ENCODE measurements around the gene NLGN1.

- TF ChIP-seq EZH2 (IDR thresholded peaks at IDR 0.05; ENCODE audit: insufficient read depth, poor library complexity, severe bottlenecking) (no peak), EZH2phosphoT487 (IDR thresholded peaks at IDR 0.05; ENCODE audit: insufficient read depth, low read depth) (no peak)
Observed at GRCh38 chr3:174223626-174224025, 826.1 kb downstream of the NLGN1 start.

Data from GM23248 (cell line).